ENCODE data around the gene GALK2. TPM values are rescaled to one million over a fixed set of nuclear protein-coding genes. Genes with fewer than 3 reads are reported as not detected.

GALK2 gene
- total RNA-seq, 1 experiment from 2014 or later, result 13.7 TPM

DNA sequence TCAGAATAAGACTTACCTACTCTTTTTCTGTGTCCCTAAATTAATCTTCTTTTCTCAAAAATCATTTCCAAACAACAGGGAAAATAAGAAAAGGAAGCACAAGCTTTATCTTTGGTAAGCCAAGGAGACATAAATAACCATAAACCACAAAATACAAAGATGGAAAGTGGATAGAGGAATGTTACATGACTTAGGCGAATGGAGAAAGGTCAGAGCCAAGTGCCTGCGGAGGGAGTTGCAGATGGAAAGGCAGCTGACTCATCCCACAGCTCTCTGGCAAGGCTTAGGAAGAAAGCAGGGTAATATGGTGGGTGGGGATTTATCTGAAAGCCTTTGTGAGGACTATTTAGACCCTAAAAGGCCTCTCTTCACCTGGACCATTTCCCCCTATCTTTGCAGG, 72.8 kb downstream of the GALK2 start:
- Mint-ChIP-seq H3K9me3 (no peaks in the 10 kb centered on the region), H3K27ac (peak overlapping the region in 1 of 3 experiments; percentile 68; a peak in 2 of 7 replicates), H3K4me3 (no peak overlapping the region), H3K36me3 (ENCODE audit: insufficient read depth in 1 of 3, low read depth in 3 of 3) (peaks cover 2 to 9% (median 6%) of the 10 kb centered on the region in 3 experiments; a peak in 4 of 7 replicates), H3K27me3 (ENCODE audit: low read depth) (no peaks in the 10 kb centered on the region), H3K4me1 (peaks cover 18 to 26% of the 10 kb centered on the region in 2 experiments)
- Histone ChIP-seq H3K4me1 (ENCODE audit: insufficient read depth, low read length) (no peaks in the 10 kb centered on the region), H4K8ac (replicated peaks; ENCODE audit: insufficient read length, low read depth, low read length) (no peak overlapping the region), H3K9ac (ENCODE audit: extremely low read depth, insufficient read length, low read length) (no peak overlapping the region), H4K5ac (ENCODE audit: insufficient read length, low read depth, low read length) (no peak overlapping the region), H3K23me2 (ENCODE audit: insufficient read length, low read depth, low read length, poor library complexity, severe bottlenecking) (no peaks in the 10 kb centered on the region), H3K4ac (ENCODE audit: low read depth, low read length) (no peak overlapping the region), H4K91ac (ENCODE audit: insufficient read length, low read depth, low read length) (no peak overlapping the region), H3K27ac (ENCODE audit: insufficient read length, low read depth, low read length) (no peak overlapping the region), H3K27me3 (ENCODE audit: insufficient read depth, low read length) (no peaks in the 10 kb centered on the region), H3K9me3 (ENCODE audit: control insufficient read depth, low read depth, low read length) (no peaks in the 10 kb centered on the region), H3K79me1 (ENCODE audit: insufficient read depth, low read depth, low read length, poor library complexity, severe bottlenecking) (no peaks in the 10 kb centered on the region), H2AFZ (ENCODE audit: low read length) (no peak overlapping the region), H3K23ac (ENCODE audit: insufficient read length, low read depth, low read length) (no peak overlapping the region), H3K14ac (ENCODE audit: insufficient read depth, low read length) (no peak overlapping the region), H4K20me1 (ENCODE audit: control insufficient read depth, insufficient read depth, insufficient read length) (no peaks in the 10 kb centered on the region), H3K18ac (ENCODE audit: insufficient read length, low read depth, low read length) (no peak overlapping the region), H2BK20ac (ENCODE audit: low read depth, low read length, poor library complexity, severe bottlenecking) (no peak overlapping the region), H2BK12ac (ENCODE audit: insufficient read length, low read depth, low read length) (no peak overlapping the region), H3K4me2 (ENCODE audit: insufficient read depth, insufficient read length, low read length) (no peak overlapping the region), H3K56ac (ENCODE audit: insufficient read length, low read depth, low read length) (no peak overlapping the region), H3T11ph (ENCODE audit: low read length) (no peak overlapping the region), H2AK5ac (ENCODE audit: insufficient read length, low read length) (no peak overlapping the region), H2BK120ac (ENCODE audit: low read depth, low read length, poor library complexity, severe bottlenecking) (no peak overlapping the region), H2BK15ac (ENCODE audit: low read depth, low read length) (no peak overlapping the region), H3K79me2 (ENCODE audit: insufficient read depth, low read length) (no peaks in the 10 kb centered on the region), H2BK5ac (ENCODE audit: insufficient read length, low read length) (no peak overlapping the region)
- TF ChIP-seq, protein P1, sequence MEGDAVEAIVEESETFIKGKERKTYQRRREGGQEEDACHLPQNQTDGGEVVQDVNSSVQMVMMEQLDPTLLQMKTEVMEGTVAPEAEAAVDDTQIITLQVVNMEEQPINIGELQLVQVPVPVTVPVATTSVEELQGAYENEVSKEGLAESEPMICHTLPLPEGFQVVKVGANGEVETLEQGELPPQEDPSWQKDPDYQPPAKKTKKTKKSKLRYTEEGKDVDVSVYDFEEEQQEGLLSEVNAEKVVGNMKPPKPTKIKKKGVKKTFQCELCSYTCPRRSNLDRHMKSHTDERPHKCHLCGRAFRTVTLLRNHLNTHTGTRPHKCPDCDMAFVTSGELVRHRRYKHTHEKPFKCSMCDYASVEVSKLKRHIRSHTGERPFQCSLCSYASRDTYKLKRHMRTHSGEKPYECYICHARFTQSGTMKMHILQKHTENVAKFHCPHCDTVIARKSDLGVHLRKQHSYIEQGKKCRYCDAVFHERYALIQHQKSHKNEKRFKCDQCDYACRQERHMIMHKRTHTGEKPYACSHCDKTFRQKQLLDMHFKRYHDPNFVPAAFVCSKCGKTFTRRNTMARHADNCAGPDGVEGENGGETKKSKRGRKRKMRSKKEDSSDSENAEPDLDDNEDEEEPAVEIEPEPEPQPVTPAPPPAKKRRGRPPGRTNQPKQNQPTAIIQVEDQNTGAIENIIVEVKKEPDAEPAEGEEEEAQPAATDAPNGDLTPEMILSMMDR (conservative IDR thresholded peaks at IDR 0.05), result no peak
- WGBS (ENCODE audit: extremely low coverage, insufficient read length, low lambda C conversion rate), result no CpG with 5 or more reads among the region's 2 CpGs
- DNase-seq, result no peak
